Loucy (cell line): Measurements from ENCODE around the gene FAM217B.
A peak's percentile ranks its signal among the peaks of the same experiment; 100 is the strongest.

Source experiments
- H2AFZ ChIP-seq: fragments of 200-600 bp; sonication (generic); 2 replicates; pipeline ENCODE4 v1.6.0; 2016; ENCODE audit warnings: antibody characterized with exemption, mild to moderate bottlenecking, low read length, moderate library complexity
- H3F3A ChIP-seq: fragments of 200-600 bp; 2 replicates; pipeline ENCODE4 v1.6.0; 2016; ENCODE audit warnings: antibody characterized with exemption, low read depth, mild to moderate bottlenecking
- H3K27me3 ChIP-seq: fragments of 200-600 bp; sonication (generic); 2 replicates; pipeline ENCODE4 v1.6.1; 2014; ENCODE audit warnings: low read length, mild to moderate bottlenecking; ENCODE audit not compliant: insufficient read depth, poor library complexity, severe bottlenecking
- H3K36me3 ChIP-seq: fragments of 200-600 bp; sonication (generic); 2 replicates; pipeline ENCODE4 v1.6.1; 2016; ENCODE audit warnings: low read length; ENCODE audit not compliant: insufficient read depth
- H3K4me1 ChIP-seq: fragments of 200-600 bp; sonication (generic); 2 replicates; pipeline ENCODE4 v1.5.1; 2014; ENCODE audit warnings: low read length, mild to moderate bottlenecking; ENCODE audit not compliant: insufficient read depth, poor library complexity, severe bottlenecking
- H3K4me2 ChIP-seq: fragments of 200-600 bp; sonication (generic); 2 replicates; pipeline ENCODE4 v1.6.0; 2014; ENCODE audit warnings: antibody characterized with exemption, low read length, low read depth, mild to moderate bottlenecking; ENCODE audit not compliant: poor library complexity, severe bottlenecking
- H3K4me3 ChIP-seq: fragments of 200-600 bp; sonication (generic); 2 replicates; pipeline ENCODE4 v1.5.1; 2014; ENCODE audit warnings: low read length, mild to moderate bottlenecking, mixed read lengths; ENCODE audit not compliant: poor library complexity, severe bottlenecking
- H3K79me2 ChIP-seq: fragments of 200-600 bp; sonication (generic); 2 replicates; pipeline ENCODE4 v1.6.1; 2014; ENCODE audit warnings: low read length; ENCODE audit not compliant: insufficient read depth
- H3K9ac ChIP-seq: fragments of 200-600 bp; sonication (generic); 2 replicates; pipeline ENCODE4 v1.6.0; 2014; ENCODE audit warnings: mild to moderate bottlenecking, low read depth, low read length, moderate library complexity; ENCODE audit not compliant: poor library complexity, severe bottlenecking
- H3K9me2 ChIP-seq: fragments of 200-600 bp; sonication (generic); replicated peaks from 2 replicates; pipeline ENCODE4 v1.6.1; 2016; ENCODE audit warnings: low read depth, low read length, mixed read lengths
- H3K9me3 ChIP-seq: fragments of 200-600 bp; sonication (generic); 2 replicates; pipeline ENCODE4 v1.6.1; 2014; ENCODE audit warnings: mild to moderate bottlenecking, antibody characterized with exemption, low read length, low read depth; ENCODE audit not compliant: insufficient read depth
- H4K20me1 ChIP-seq: fragments of 200-600 bp; sonication (generic); 2 replicates; pipeline ENCODE4 v1.6.0; 2014; ENCODE audit warnings: antibody characterized with exemption, low read length, mild to moderate bottlenecking; ENCODE audit not compliant: insufficient read depth, poor library complexity, severe bottlenecking
- EZH2phosphoT487 ChIP-seq: fragments of 200-600 bp; IDR thresholded peaks from 2 replicates; pipeline ENCODE4 v1.6.1; 2018; ENCODE audit warnings: antibody characterized with exemption, mild to moderate bottlenecking, moderate library complexity, borderline replicate concordance
- TF ChIP-seq, protein P1 (sequence below): fragments of 200-600 bp; sonication (generic); conservative IDR thresholded peaks from 2 replicates; pipeline ENCODE4 v1.5.1; 2014; ENCODE audit warnings: mild to moderate bottlenecking, antibody characterized with exemption, low read length

Gene FAM217B

DNA sequence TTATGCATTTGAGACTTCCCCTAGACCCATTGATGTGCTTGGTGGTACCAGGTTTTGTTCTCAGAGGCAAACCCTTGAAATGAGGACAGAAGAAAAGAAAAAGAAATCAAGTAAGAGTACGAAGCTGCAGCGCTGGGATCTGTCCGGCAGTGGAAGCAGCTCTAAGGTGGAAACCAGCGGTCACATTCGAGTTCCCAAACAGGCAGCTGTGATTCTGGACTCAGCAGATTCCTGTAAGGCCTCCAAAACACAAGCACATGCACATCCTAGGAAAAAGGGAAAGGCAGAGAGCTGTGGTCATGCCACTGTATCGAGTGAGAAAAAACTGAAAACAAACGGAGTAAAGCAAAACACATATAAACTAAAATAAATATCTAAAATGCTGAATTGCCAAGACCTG lies 4.5 kb downstream of the FAM217B start:
- no peak overlapping the region for H3K9ac ChIP-seq
- peaks cover 20% of the 10 kb centered on the region; the same call in 1 of the 2 replicates for H3K36me3 ChIP-seq
- H3K9me3 ChIP-seq = no peaks in the 10 kb centered on the region
- no peaks in the 10 kb centered on the region for H3K9me2 ChIP-seq
- H4K20me1 ChIP-seq = no peaks in the 10 kb centered on the region
- H2AFZ ChIP-seq = no peak overlapping the region
- no peak overlapping the region for H3K4me3 ChIP-seq
- no peak for TF ChIP-seq EZH2phosphoT487
- TF ChIP-seq, protein P1, sequence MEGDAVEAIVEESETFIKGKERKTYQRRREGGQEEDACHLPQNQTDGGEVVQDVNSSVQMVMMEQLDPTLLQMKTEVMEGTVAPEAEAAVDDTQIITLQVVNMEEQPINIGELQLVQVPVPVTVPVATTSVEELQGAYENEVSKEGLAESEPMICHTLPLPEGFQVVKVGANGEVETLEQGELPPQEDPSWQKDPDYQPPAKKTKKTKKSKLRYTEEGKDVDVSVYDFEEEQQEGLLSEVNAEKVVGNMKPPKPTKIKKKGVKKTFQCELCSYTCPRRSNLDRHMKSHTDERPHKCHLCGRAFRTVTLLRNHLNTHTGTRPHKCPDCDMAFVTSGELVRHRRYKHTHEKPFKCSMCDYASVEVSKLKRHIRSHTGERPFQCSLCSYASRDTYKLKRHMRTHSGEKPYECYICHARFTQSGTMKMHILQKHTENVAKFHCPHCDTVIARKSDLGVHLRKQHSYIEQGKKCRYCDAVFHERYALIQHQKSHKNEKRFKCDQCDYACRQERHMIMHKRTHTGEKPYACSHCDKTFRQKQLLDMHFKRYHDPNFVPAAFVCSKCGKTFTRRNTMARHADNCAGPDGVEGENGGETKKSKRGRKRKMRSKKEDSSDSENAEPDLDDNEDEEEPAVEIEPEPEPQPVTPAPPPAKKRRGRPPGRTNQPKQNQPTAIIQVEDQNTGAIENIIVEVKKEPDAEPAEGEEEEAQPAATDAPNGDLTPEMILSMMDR = no peak
- H3K27me3 ChIP-seq = no peaks in the 10 kb centered on the region
- no peak overlapping the region for H3K4me2 ChIP-seq
- no peaks in the 10 kb centered on the region for H3F3A ChIP-seq
- peaks cover 24% of the 10 kb centered on the region for H3K79me2 ChIP-seq
- H3K4me1 ChIP-seq = peaks cover 35% of the 10 kb centered on the region

DNA sequence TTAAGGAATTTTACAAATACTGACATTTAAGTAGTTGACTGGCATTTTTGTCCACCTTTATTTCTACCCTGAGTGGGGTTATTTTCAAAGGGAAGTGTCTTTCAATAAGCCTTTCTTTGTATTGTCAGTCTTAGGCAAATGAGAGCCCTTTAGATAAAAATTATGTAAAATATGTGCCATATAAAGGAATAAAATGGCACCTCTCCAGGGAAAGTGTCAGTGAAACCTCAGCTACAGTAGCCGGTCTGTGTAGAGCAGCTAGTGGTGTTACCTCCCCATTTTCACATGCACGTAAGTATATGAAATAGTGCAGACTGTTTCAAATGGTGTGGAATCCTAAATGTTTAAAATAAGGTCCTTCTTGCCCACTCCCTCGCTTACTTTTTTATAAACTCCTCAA lies 5.0 kb downstream of the FAM217B start:
- Histone ChIP-seq H3K27me3 (no peaks in the 10 kb centered on the region), H3K9ac (peak overlapping the region; percentile 7), H3K79me2 (peaks cover 24% of the 10 kb centered on the region), H3K9me3 (no peaks in the 10 kb centered on the region), H4K20me1 (no peaks in the 10 kb centered on the region), H3F3A (no peaks in the 10 kb centered on the region), H3K4me3 (no peak overlapping the region), H3K36me3 (peaks cover 20% of the 10 kb centered on the region; the same call in 1 of the 2 replicates), H3K4me1 (peaks cover 35% of the 10 kb centered on the region), H2AFZ (no peak overlapping the region), H3K9me2 (no peaks in the 10 kb centered on the region), H3K4me2 (no peak overlapping the region)
- no peak for TF ChIP-seq EZH2phosphoT487
- TF ChIP-seq, protein P1 = no peak

DNA sequence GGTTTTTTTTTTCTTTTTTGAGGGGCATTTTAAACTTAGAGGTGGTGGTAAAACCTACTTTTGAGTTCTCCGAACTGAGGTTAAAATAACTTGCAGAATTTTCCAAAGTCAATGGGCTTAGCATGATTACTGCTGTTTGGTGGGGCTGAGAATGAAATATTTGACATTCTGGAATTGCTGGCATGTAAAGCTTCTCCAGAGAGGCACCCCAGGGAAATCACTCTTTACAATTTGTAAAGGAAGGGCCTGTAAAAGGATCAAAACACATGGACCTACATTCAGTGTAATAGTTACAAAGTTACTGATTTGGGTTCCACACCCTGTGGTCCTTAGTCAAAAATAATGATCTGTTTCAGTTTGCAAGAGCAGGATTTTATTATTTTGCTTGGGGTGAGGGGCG lies 5.5 kb downstream of the FAM217B start:
- H3K4me2 ChIP-seq = no peak overlapping the region
- TF ChIP-seq EZH2phosphoT487 = no peak
- TF ChIP-seq, protein P1 = no peak

More for the DNA sequence above, 5.5 kb downstream of the FAM217B start:
- Histone ChIP-seq H4K20me1 (no peaks in the 10 kb centered on the region), H3K36me3 (peaks cover 20% of the 10 kb centered on the region; the same call in 1 of the 2 replicates), H3K4me3 (no peak overlapping the region), H2AFZ (no peak overlapping the region), H3K9me2 (no peaks in the 10 kb centered on the region), H3K79me2 (peaks cover 24% of the 10 kb centered on the region), H3K9ac (peak overlapping the region; percentile 7), H3K4me1 (peaks cover 35% of the 10 kb centered on the region), H3F3A (no peaks in the 10 kb centered on the region), H3K27me3 (no peaks in the 10 kb centered on the region), H3K9me3 (no peaks in the 10 kb centered on the region)
